WERI-Rb-1 (cell line): ENCODE results near the gene RMND1.
"Not testable (repeated sequence)": the region's sequence is repeated elsewhere in the genome, so short reads cannot be mapped to it uniquely, and the experiment has no call there.

Source experiments
- DNase-seq: peaks from one replicate; pipeline ENCODE4 v3.0.0-alpha.2; 2020
- H3K27ac ChIP-seq: fragments of 250-450 bp; sonication (Bioruptor Pico); 2 replicates; pipeline ENCODE4 v1.5.1; 2020; ENCODE audit warnings: mild to moderate bottlenecking, moderate library complexity
- H3K27me3 ChIP-seq: fragments of 250-450 bp; sonication (Bioruptor Pico); 2 replicates; pipeline ENCODE4 v1.5.1; 2021; ENCODE audit warnings: mild to moderate bottlenecking, low read depth, moderate library complexity; ENCODE audit not compliant: insufficient read depth, severe bottlenecking
- H3K36me3 ChIP-seq: fragments of 250-450 bp; sonication (Bioruptor Pico); 2 replicates; pipeline ENCODE4 v1.5.1; 2020; ENCODE audit warnings: mild to moderate bottlenecking, moderate library complexity
- H3K4me3 ChIP-seq: 2 replicates; pipeline ENCODE4 v1.5.1; 2011; ENCODE audit warnings: low read depth, mild to moderate bottlenecking, control low read depth, low read length
- H3K9me3 ChIP-seq: fragments of 250-450 bp; sonication (Bioruptor Pico); 2 replicates; pipeline ENCODE4 v1.5.1; 2021; ENCODE audit warnings: mild to moderate bottlenecking, moderate library complexity; ENCODE audit not compliant: severe bottlenecking
- TF ChIP-seq, protein P1 (sequence below): IDR thresholded peaks from 2 replicates; pipeline ENCODE4 v1.5.1; 2011; ENCODE audit warnings: low read depth, mild to moderate bottlenecking, control low read depth, inconsistent platforms, low read length

Gene RMND1

DNA sequence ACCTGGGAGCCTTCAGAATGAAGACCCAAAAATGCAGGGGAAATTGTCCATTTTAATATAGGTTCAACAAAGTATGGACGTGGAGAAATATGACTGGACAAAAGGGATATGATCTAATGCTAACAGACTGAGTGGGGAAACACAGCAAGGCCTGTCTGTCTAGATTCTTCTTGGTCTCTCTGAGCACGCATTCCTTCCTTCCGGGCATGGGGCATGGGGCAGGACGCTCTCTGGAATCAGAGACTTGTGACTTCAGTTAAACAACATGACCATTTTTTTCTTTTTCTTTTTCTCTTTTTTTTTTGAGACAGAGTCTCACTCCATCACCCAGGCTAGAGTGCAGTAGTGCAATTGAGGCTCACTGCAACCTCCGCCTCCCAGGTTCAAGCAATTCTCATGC, 92.4 kb downstream of the RMND1 start:
- no peak overlapping the region for H3K27ac ChIP-seq
- no peaks in the 10 kb centered on the region for H3K9me3 ChIP-seq
- H3K36me3 ChIP-seq: peaks cover 6% of the 10 kb centered on the region
- no peak overlapping the region for H3K4me3 ChIP-seq
- no peak for DNase-seq
- H3K27me3 ChIP-seq: no peaks in the 10 kb centered on the region
- TF ChIP-seq, protein P1, sequence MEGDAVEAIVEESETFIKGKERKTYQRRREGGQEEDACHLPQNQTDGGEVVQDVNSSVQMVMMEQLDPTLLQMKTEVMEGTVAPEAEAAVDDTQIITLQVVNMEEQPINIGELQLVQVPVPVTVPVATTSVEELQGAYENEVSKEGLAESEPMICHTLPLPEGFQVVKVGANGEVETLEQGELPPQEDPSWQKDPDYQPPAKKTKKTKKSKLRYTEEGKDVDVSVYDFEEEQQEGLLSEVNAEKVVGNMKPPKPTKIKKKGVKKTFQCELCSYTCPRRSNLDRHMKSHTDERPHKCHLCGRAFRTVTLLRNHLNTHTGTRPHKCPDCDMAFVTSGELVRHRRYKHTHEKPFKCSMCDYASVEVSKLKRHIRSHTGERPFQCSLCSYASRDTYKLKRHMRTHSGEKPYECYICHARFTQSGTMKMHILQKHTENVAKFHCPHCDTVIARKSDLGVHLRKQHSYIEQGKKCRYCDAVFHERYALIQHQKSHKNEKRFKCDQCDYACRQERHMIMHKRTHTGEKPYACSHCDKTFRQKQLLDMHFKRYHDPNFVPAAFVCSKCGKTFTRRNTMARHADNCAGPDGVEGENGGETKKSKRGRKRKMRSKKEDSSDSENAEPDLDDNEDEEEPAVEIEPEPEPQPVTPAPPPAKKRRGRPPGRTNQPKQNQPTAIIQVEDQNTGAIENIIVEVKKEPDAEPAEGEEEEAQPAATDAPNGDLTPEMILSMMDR: no peak

DNA sequence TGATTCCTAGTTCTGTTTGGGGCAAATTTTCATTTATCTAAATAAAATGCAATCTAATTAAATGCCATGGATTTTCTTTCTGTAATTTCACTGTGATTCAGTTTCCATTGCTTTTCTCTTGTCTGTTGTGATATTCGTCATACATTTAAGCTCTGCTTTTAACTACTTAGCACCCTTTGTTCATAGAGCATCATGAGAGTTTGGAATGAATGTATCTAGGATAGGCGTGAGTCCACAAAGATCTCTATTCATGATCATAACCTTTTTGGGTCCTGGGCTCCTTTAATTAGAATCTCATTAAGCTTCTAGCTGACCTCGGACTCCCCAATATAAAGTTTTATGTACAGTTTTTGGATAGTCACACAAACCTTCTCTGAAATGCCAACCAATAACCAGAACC, 93.5 kb downstream of the RMND1 start:
- no peak for DNase-seq
- Histone ChIP-seq H3K27me3 (no peaks in the 10 kb centered on the region), H3K27ac (no peak overlapping the region), H3K4me3 (no peak overlapping the region), H3K9me3 (no peaks in the 10 kb centered on the region), H3K36me3 (peaks cover 6% of the 10 kb centered on the region)
- TF ChIP-seq, protein P1: no peak

DNA sequence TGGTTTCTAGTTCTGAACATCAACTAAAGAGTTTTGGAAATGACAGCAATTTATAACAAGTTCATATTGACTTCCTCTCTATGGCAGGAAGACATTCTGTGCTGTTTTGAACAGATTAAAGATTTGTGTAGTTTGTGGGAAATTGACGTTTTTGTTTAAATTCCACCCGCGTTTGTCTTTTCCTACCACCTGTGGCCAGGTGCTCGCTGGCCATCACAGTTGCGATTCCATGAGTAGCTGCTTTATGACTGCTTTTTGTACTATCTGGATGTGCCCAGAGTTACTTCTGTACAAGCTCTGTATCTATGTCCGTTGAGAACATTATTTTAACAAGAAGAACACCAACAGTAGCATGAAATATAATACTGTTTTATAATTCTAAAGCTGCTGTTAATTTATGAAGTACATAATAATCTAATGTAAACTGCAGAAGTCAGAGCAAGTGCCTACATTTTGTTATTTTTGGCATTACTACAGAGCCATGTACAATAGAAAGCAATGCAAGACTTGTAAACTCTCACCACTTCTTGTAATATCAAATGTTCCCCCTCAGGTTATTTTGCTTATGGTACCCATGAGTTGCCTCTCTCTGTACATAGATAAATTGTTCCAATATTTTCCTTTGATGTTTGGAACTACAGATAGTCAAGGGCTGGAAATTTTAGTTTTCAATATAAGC, 94.0 kb downstream of the RMND1 start:
- peaks cover 6% of the 10 kb centered on the region for H3K36me3 ChIP-seq

DNA sequence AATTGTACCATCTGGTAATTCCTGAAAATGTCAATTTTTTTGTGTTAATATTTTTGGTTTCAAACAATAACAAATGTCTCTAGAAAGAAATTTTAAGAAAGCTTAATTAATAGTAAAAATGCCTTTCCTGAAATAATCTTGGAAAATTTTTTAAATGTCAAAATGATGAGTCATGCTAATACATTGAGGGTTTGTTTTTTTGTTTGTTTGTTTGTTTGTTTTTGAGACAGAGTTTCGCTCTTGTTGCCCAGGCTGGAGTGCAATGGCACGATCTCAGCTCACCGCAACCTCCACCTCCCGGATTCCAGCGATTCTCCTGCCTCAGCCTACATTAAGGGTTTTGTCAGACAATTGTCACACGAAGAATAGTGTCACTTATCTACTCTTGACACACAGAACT, 94.9 kb downstream of the RMND1 start:
- not testable (repeated sequence) for DNase-seq, H3K36me3 ChIP-seq, H3K27ac ChIP-seq, H3K4me3 ChIP-seq, H3K27me3 ChIP-seq, H3K9me3 ChIP-seq

More for the DNA sequence above, 94.0 kb downstream of the RMND1 start:
- no peaks in the 10 kb centered on the region for H3K9me3 ChIP-seq
- H3K4me3 ChIP-seq: no peak overlapping the region
- H3K27ac ChIP-seq: no peak overlapping the region
- DNase-seq: no peak
- no peaks in the 10 kb centered on the region for H3K27me3 ChIP-seq
- TF ChIP-seq, protein P1: no peak
